WTC11 (cell line): Measurements from ENCODE around the gene STUB1.

Experiments
- CBFB ChIP-seq: sonication (generic); formaldehyde crosslinking; IDR thresholded peaks from 2 replicates; pipeline ENCODE4 v1.8.1; 2022; ENCODE audit warnings: mild to moderate bottlenecking, low read depth, missing genetic modification reagents
- CREB1 ChIP-seq: sonication (generic); formaldehyde crosslinking; IDR thresholded peaks from 2 replicates; pipeline ENCODE4 v1.8.0; 2023; ENCODE audit warnings: mild to moderate bottlenecking, missing genetic modification reagents
- IRF2 ChIP-seq: sonication (generic); formaldehyde crosslinking; IDR thresholded peaks from 2 replicates; pipeline ENCODE4 v1.8.0; 2022; ENCODE audit warnings: low read depth, missing genetic modification reagents, borderline replicate concordance
- NR1H2 ChIP-seq: sonication (generic); formaldehyde crosslinking; IDR thresholded peaks from 2 replicates; pipeline ENCODE4 v1.9.0; 2021; ENCODE audit warnings: mild to moderate bottlenecking, moderate library complexity, missing genetic modification reagents
- NR3C1 ChIP-seq: sonication (generic); formaldehyde crosslinking; conservative IDR thresholded peaks from 2 replicates; pipeline ENCODE4 v1.8.1; 2023; ENCODE audit warnings: low read depth, mild to moderate bottlenecking, missing genetic modification reagents
- TP53 ChIP-seq: sonication (generic); formaldehyde crosslinking; IDR thresholded peaks from 2 replicates; pipeline ENCODE4 v1.8.1; 2023; ENCODE audit warnings: mild to moderate bottlenecking, missing genetic modification reagents
- TF ChIP-seq, protein P1 (sequence below): fragments of 200-600 bp; IDR thresholded peaks from 2 replicates; pipeline ENCODE4 v1.8.0; 2022; ENCODE audit warnings: antibody characterized with exemption
- TF ChIP-seq, protein P2 (sequence below): sonication (generic); formaldehyde crosslinking; IDR thresholded peaks from 2 replicates; pipeline ENCODE4 v1.8.0; 2023; ENCODE audit warnings: missing genetic modification reagents
- TF ChIP-seq, protein P3 (sequence below): sonication (generic); formaldehyde crosslinking; IDR thresholded peaks from 2 replicates; pipeline ENCODE4 v1.8.1; 2023; ENCODE audit warnings: mild to moderate bottlenecking, missing genetic modification reagents, moderate library complexity

DNA sequence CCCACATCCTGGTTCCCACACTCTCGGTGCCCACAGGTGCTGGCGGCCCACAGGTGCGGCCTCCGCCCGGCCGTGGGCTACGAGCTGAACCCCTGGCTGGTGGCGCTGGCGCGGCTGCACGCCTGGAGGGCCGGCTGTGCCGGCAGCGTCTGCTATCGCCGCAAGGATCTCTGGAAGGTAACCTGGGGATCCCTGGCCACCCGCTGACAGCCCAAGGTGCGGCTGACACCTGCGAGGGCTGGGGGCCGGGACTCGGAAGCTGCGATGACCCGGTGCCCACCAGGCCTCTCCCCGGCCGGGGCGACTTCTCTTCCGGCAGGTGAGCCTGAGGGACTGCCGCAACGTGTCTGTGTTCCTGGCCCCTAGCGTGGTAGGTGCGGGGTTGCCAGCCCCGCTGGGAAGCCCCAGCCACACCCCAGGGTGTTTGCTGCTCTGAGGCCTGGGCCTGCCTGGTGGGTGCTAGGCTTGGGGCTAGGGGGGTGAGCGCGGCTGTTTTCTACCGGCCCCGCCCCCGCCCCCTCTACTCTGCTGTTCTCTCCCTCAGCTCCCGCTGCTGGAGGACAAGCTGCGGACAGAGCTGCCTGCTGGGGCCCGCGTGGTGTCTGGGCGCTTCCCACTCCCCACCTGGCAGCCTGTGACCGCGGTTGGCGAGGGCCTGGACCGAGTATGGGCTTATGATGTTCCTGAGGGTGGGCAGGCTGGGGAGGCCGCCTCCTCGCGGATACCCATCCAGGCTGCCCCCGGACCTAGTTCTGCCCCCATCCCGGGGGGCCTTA lies 41.7 kb downstream of the STUB1 start:
- TF ChIP-seq, protein P1, sequence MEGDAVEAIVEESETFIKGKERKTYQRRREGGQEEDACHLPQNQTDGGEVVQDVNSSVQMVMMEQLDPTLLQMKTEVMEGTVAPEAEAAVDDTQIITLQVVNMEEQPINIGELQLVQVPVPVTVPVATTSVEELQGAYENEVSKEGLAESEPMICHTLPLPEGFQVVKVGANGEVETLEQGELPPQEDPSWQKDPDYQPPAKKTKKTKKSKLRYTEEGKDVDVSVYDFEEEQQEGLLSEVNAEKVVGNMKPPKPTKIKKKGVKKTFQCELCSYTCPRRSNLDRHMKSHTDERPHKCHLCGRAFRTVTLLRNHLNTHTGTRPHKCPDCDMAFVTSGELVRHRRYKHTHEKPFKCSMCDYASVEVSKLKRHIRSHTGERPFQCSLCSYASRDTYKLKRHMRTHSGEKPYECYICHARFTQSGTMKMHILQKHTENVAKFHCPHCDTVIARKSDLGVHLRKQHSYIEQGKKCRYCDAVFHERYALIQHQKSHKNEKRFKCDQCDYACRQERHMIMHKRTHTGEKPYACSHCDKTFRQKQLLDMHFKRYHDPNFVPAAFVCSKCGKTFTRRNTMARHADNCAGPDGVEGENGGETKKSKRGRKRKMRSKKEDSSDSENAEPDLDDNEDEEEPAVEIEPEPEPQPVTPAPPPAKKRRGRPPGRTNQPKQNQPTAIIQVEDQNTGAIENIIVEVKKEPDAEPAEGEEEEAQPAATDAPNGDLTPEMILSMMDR = no peak
- no peak for TF ChIP-seq CBFB (CRISPR knock-in tag)
- TF ChIP-seq, protein P2, sequence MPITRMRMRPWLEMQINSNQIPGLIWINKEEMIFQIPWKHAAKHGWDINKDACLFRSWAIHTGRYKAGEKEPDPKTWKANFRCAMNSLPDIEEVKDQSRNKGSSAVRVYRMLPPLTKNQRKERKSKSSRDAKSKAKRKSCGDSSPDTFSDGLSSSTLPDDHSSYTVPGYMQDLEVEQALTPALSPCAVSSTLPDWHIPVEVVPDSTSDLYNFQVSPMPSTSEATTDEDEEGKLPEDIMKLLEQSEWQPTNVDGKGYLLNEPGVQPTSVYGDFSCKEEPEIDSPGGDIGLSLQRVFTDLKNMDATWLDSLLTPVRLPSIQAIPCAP (CRISPR knock-in tag) = no peak
- TF ChIP-seq, protein P3, sequence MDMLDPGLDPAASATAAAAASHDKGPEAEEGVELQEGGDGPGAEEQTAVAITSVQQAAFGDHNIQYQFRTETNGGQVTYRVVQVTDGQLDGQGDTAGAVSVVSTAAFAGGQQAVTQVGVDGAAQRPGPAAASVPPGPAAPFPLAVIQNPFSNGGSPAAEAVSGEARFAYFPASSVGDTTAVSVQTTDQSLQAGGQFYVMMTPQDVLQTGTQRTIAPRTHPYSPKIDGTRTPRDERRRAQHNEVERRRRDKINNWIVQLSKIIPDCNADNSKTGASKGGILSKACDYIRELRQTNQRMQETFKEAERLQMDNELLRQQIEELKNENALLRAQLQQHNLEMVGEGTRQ (CRISPR knock-in tag) = no peak
- TF ChIP-seq TP53 (CRISPR knock-in tag) = no peak
- TF ChIP-seq NR3C1 = no peak
- no peak for TF ChIP-seq NR1H2 (CRISPR knock-in tag)
- no peak for TF ChIP-seq CREB1
- no peak for TF ChIP-seq IRF2 (CRISPR knock-in tag)
